GM19351 (cell line): Measurements from ENCODE around the gene RTN4RL1.

Experiments used
- ATAC-seq: cut with Tn5 transposase; IDR thresholded peaks from one replicate; pipeline ENCODE4 v1.9.1; 2021; ENCODE audit warnings: mild to moderate bottlenecking, moderate library complexity; ENCODE audit not compliant: unreplicated experiment

The RTN4RL1 gene

GRCh38 chr17:1979182-1979985 is 45.8 kb downstream of the RTN4RL1 start:
- ATAC-seq = no peak

DNA sequence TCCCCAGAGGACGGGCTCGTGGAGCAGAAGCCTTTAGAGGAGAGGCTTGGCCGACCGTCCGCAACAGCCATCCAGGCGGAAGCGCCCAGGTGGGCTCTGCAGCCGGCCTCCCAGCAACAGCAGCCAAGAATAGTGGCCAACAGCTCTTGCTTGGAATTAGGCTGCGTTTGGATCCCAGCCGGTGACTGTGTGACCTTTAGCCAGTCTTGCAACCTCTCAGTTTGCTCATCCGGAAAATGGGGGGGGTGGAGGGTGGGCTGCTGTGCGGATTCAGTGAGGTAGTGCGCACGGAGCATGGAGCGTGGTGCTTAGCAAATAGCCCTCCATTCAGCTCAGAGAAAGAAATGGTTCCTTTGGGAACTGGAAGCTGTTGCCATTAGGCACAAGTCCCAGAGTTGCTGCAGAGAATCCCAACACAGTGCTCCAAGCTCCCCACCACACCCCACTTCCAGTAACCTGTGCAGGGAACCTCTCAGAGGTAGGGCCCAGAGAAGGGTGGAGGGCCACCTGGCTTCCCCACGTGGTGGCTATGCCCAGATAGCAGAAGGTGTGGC is 46.7 kb downstream of the RTN4RL1 start:
- ATAC-seq = no peak

- no peak for ATAC-seq
Measured at GRCh38 chr17:1977583-1978395, 47.3 kb downstream of the RTN4RL1 start.

GRCh38 chr17:1976683-1977064 is 48.5 kb downstream of the RTN4RL1 start:
- no peak for ATAC-seq

- ATAC-seq = no peak
Measured at GRCh38 chr17:1976000-1976682, 49.0 kb downstream of the RTN4RL1 start.

DNA sequence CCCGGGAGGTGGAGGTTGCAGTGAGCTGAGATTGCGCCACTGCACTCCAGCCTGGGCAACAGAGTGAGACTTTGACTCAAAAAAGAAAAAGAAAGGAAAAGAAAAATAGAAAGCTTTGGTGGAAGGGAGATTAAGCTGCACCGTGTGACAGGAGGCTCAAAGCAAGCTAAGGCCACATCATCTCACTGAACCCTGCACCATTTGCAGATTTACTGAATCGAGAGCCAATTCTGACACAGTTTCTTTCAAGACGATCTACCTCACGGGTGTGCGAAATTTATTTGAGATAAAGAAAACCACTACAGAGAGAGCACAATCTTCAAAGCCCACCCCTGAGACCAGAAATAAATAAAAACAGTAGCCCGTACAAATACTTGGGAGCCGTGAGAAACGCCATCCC is 49.6 kb downstream of the RTN4RL1 start:
- ATAC-seq = no peak

GRCh38 chr17:1972487-1973160 is 52.5 kb downstream of the RTN4RL1 start:
- no peak for ATAC-seq

- no peak for ATAC-seq
Measured at GRCh38 chr17:1970843-1971384, 54.2 kb downstream of the RTN4RL1 start.

GRCh38 chr17:1969712-1970111 is 55.4 kb downstream of the RTN4RL1 start:
- ATAC-seq = no peak

- ATAC-seq = no peak
Measured at GRCh38 chr17:1967213-1967612, 57.9 kb downstream of the RTN4RL1 start.

DNA sequence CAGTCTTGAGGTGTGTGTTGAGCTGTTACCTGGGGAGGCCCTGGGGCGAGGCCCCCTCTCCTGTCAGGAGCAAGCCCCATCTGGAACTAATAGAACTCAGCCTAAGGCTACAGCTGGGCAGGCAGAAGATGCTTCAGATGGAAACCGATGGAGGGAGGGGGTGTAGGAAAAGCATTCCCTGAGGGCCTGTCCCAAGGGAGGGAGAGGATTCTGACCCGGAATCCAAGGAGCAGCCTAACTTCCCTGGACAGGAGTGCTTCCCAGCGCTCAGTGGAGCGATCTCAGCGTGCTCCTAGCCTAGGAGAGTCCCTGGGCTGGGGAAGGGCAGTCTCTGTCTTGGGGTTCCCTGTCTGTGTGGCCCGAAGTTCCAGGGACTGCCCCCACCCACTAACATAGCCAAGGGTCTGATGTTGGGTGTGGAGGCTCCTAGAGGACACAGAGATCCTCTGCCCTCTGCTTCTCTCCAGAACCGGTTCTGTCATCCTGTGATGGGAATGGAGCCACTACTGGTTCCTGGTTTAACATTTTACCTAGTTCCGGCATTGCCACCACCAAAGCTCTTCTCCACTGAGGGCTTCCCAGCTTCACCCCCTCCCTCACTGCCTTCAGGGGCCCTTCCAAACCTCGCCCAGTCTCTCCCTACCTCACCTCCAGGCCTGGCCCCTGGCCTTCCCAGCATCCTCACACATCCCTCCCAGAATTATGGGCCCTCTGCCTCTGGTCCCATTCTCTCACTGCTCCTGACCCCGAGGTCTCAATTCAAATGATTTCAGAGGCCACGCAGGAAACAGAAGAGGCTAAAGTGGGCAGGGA is 58.7 kb downstream of the RTN4RL1 start:
- no peak for ATAC-seq

DNA sequence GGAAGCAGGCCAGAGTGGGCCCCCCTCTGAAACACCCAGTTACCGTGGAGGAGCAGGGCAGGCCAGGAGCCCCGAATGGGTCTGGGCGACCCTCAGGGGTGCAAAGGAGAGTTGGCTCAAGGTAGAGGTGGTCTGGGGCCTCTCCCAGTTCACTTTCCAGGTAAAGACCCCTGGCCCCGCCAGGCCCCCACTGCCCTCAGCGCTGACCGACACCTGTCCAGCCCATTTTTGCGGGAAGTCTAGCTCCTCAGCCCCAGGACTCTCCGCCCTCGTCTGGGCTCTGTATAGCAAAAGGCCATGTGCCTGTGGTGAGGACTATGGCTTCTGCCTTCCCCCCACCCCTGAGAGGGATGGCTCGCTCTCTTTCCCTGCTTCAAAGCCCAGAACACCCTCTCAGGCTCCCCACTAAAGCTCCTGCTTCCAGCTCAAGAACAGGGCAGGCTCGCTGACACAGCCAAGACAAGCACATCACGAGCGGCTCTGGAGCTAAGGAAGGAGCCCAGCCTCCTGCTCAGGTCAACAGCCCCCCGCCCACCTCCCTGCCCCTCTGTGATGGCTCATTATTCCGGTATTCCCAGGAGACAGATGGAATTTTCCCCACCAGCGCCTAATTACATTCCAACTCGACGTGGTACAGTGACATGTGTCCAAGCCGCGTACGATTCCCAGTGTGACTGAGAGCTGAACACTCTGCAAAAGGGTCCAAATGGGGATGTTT is 59.4 kb downstream of the RTN4RL1 start:
- no peak for ATAC-seq

- ATAC-seq = no peak
Measured at GRCh38 chr17:1963250-1963649, 61.9 kb downstream of the RTN4RL1 start.

DNA sequence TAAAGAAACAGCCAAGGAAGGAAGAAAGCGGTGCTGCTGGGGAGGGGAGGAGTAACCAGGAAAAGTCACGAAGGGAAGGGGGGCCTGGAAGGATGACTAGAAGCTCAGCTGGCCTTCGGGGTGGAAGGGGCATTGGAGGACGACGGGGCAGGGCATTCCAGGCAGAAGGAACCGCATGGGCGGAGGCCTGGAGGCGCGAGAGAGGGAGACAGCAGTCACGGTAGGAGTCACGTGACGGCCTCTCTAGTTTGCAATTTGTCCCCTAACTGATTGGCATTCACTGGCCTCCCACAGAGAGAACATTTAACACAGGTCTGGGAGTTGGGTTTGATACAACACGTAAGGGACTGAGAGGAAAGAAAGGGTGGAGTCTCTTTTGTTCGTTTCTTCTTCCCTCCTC is 63.9 kb downstream of the RTN4RL1 start:
- no peak for ATAC-seq

- no peak for ATAC-seq
Measured at GRCh38 chr17:1960545-1960912, 64.6 kb downstream of the RTN4RL1 start.

GRCh38 chr17:1959871-1960544 is 65.1 kb downstream of the RTN4RL1 start:
- no peak for ATAC-seq

DNA sequence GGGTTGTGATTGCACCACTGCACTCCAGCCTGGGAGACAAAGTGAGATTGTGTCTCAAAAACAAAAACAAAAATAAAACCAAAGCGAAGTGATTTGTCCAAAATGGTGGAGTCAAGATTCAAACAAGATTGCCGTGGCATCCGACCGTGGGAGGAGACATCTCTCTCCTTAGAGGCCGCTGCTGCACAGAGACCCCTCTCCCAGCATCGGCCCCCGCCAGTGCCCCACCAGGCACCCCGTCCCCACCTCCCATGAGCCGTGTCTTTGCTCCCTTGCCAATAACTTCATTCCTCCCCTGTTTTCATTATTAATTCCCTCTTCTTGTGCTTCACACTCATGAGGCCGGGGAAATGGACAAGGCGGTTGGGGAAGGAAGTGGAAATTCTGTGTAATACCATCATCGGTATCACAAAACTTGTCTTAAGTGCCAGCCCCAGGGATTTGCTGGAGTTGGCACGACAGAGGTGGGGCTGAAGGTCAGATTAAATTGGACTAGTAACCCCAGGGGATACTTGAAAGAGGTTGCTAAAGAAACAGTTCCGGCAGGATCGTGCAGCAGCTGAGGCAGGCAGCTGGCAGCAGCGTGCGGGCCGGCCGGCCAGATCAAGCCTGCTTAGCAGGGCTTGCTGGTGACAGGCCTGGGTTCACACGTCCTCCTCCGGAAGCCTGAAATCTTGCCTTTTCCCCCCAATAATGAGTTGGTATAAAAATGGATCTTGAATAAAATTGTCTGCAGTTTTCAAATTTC is 66.8 kb downstream of the RTN4RL1 start:
- ATAC-seq = no peak

GRCh38 chr17:1957037-1957436 is 68.1 kb downstream of the RTN4RL1 start:
- no peak for ATAC-seq
